Epithelial cell of esophagus (primary cell): ENCODE measurements around the gene DAPK2.
A peak's percentile ranks its signal among the peaks of the same experiment; 100 is the strongest.
"Not testable (repeated sequence)": the region's sequence is repeated elsewhere in the genome, so short reads cannot be mapped to it uniquely, and the experiment has no call there.

Experiments
- DNase-seq: peaks from one replicate; pipeline ENCODE4 v3.0.0; 2010; ENCODE audit warnings: low read depth
- H3K4me3 ChIP-seq: 2 replicates; pipeline ENCODE4 v1.5.1; 2011; ENCODE audit warnings: mild to moderate bottlenecking, low read length, control low read depth
- CTCF ChIP-seq: IDR thresholded peaks from 2 replicates; pipeline ENCODE4 v1.5.1; 2011; ENCODE audit warnings: low read depth, mild to moderate bottlenecking, low read length, control low read depth, inconsistent platforms; ENCODE audit not compliant: insufficient read depth; ENCODE audit errors: missing control alignments

The DAPK2 gene

GRCh38 chr15:63968700-63969099 lies 77.6 kb downstream of the DAPK2 start:
- H3K4me3 ChIP-seq = no peak overlapping the region
- no peak for TF ChIP-seq CTCF
- DNase-seq = no peak

- no peak for DNase-seq
- no peak for TF ChIP-seq CTCF
- no peak overlapping the region for H3K4me3 ChIP-seq
These were observed 78.2 kb downstream of the DAPK2 start for GRCh38 chr15:63968122-63968524.

- TF ChIP-seq CTCF = no peak
- no peak for DNase-seq
- no peak overlapping the region for H3K4me3 ChIP-seq
These were observed 78.7 kb downstream of the DAPK2 start for GRCh38 chr15:63967616-63968015.

- not testable (repeated sequence) for H3K4me3 ChIP-seq, DNase-seq
These were observed 83.2 kb downstream of the DAPK2 start for GRCh38 chr15:63962947-63963721.

GRCh38 chr15:63953524-63953923 lies 92.8 kb downstream of the DAPK2 start:
- no peak overlapping the region for H3K4me3 ChIP-seq
- DNase-seq = no peak
- TF ChIP-seq CTCF = no peak

- DNase-seq = peak; percentile 48
- no peak overlapping the region for H3K4me3 ChIP-seq
- no peak for TF ChIP-seq CTCF
These were observed 95.3 kb downstream of the DAPK2 start for GRCh38 chr15:63950911-63951481.

GRCh38 chr15:63948971-63949370 lies 97.3 kb downstream of the DAPK2 start:
- no peak for DNase-seq
- no peak overlapping the region for H3K4me3 ChIP-seq
- no peak for TF ChIP-seq CTCF
